ENCODE measurements around the gene UMODL1. TPM values are rescaled to one million over a fixed set of nuclear protein-coding genes. Genes with fewer than 3 reads are reported as not detected.

The UMODL1 gene
- total RNA-seq, 3 donors from 2014 or later: 0.14 to 0.90 (median 0.16) TPM

DNA sequence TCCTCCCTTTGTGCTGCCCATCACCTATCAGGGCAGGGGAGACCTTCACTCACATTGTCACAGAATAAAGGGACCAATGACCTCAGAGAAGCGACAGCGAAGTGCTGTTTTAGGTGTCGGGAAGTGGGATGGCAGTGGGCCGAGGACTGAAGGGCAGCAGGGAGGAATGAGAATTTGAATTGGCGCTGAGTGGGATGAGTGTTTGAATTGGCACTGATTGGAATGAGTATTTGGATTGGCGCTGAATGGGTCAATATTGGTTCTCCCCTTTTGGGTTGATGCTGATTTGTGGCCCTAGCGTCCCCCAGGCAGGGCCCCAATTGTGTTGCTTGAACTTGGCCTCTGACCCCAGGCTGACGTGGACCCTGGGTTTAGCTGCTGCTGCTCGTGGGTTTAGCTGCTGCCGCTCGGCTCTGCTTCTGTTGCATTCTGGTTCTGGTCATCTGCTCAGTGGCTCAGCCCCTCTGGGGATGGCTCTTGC, 12.4 kb upstream of the UMODL1 start:
- Histone ChIP-seq H3K9me3 (no peaks in the 10 kb centered on the region), H3K36me3 (ENCODE audit: low read depth) (no peaks in the 10 kb centered on the region), H3K4me1 (ENCODE audit: low read depth) (peaks cover 36% of the 10 kb centered on the region), H3K4me3 (no peak overlapping the region)
- intact Hi-C loops (cut with DNase I, micrococcal nuclease): no loop called here
- DNase-seq: peak in 1 of 3 donors; percentile 25
- TF ChIP-seq, protein P1, sequence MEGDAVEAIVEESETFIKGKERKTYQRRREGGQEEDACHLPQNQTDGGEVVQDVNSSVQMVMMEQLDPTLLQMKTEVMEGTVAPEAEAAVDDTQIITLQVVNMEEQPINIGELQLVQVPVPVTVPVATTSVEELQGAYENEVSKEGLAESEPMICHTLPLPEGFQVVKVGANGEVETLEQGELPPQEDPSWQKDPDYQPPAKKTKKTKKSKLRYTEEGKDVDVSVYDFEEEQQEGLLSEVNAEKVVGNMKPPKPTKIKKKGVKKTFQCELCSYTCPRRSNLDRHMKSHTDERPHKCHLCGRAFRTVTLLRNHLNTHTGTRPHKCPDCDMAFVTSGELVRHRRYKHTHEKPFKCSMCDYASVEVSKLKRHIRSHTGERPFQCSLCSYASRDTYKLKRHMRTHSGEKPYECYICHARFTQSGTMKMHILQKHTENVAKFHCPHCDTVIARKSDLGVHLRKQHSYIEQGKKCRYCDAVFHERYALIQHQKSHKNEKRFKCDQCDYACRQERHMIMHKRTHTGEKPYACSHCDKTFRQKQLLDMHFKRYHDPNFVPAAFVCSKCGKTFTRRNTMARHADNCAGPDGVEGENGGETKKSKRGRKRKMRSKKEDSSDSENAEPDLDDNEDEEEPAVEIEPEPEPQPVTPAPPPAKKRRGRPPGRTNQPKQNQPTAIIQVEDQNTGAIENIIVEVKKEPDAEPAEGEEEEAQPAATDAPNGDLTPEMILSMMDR (IDR thresholded peaks at IDR 0.05): no peak
- no peak for ATAC-seq

DNA sequence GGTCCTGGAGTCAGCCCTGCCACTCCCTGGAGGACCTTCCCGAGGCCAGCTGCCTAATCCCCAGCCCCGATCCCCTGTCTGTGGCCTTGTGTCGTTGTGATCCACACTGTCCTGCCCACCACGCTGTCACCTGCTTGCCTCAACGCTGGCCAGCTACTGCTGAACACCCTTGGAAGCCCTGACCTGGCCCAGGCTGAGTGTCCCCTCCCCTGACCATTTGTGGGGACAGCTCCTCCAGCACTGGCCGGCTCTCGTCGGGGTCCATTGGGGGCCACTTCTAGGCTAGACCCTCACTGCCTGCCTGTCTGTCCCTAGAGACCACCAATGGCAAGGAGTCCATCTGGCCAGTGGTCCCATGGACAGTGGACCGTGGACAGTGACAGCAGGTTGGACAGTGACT, 12.0 kb upstream of the UMODL1 start:
- DNase-seq: peak in 1 of 3 donors; percentile 33
- no peaks in the 10 kb centered on the region for H3K36me3 ChIP-seq (ENCODE audit: low read depth)
- ATAC-seq: no peak
- TF ChIP-seq, protein P1 (IDR thresholded peaks at IDR 0.05): no peak
- no peaks in the 10 kb centered on the region for H3K9me3 ChIP-seq
- intact Hi-C loops (cut with DNase I, micrococcal nuclease): no loop called here
- no peak overlapping the region for H3K4me3 ChIP-seq
- H3K4me1 ChIP-seq (ENCODE audit: low read depth): peaks cover 41% of the 10 kb centered on the region

DNA sequence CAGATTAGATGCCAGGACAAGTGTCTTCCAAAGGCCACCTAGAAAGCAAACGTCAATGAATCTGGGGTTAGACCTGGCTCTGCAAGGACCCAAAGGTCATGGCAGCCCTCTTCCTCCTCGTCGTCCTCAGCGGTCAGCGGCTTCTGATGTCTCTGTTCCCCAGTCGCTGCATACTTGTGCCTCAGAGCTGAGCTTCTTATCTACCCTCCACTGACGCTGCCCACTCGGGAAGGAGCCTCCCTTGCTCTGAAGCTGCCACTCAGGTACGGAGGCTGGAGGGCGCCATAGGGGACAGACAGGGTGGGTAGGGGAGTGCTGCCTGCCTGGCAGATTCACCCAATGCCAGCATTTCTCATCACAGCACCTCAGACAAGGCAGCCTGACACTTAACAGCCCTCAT, 11.4 kb upstream of the UMODL1 start:
- TF ChIP-seq, protein P1 (IDR thresholded peaks at IDR 0.05): no peak
- Histone ChIP-seq H3K36me3 (ENCODE audit: low read depth) (no peaks in the 10 kb centered on the region), H3K9me3 (no peaks in the 10 kb centered on the region), H3K4me3 (no peak overlapping the region), H3K4me1 (ENCODE audit: low read depth) (peaks cover 42% of the 10 kb centered on the region)
- intact Hi-C loops (cut with DNase I, micrococcal nuclease): no loop called here
- DNase-seq (peak in 1 of 3 donors; percentile 30), ATAC-seq (no peak)

DNA sequence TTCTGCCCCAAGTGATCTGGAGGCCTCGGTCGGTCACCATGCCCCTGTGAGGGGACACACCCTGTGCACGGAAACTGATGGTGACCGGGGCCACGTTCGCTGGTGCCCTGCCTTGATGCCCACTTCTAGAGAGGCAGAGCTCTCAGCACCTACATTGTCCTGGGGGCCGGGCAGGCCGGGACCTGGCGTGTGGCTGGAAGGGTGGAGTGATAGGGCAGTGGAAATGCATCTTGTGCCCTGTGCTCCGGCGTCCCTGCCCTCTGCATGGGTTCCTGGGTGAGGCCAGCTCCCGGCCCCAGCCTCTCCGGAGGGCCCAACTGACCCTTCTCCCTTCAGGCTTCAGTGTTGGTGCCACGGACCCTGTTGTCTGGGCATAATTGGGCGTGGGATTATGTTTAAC, 11.0 kb upstream of the UMODL1 start:
- Histone ChIP-seq H3K36me3 (ENCODE audit: low read depth) (no peaks in the 10 kb centered on the region), H3K4me3 (no peak overlapping the region), H3K9me3 (no peaks in the 10 kb centered on the region), H3K4me1 (ENCODE audit: low read depth) (peaks cover 42% of the 10 kb centered on the region)
- ATAC-seq (no peak), DNase-seq (peak in 2 of 3 donors; percentile 31 to 49)
- TF ChIP-seq, protein P1 (IDR thresholded peaks at IDR 0.05): no peak
- intact Hi-C loops (cut with DNase I, micrococcal nuclease): no loop called here

DNA sequence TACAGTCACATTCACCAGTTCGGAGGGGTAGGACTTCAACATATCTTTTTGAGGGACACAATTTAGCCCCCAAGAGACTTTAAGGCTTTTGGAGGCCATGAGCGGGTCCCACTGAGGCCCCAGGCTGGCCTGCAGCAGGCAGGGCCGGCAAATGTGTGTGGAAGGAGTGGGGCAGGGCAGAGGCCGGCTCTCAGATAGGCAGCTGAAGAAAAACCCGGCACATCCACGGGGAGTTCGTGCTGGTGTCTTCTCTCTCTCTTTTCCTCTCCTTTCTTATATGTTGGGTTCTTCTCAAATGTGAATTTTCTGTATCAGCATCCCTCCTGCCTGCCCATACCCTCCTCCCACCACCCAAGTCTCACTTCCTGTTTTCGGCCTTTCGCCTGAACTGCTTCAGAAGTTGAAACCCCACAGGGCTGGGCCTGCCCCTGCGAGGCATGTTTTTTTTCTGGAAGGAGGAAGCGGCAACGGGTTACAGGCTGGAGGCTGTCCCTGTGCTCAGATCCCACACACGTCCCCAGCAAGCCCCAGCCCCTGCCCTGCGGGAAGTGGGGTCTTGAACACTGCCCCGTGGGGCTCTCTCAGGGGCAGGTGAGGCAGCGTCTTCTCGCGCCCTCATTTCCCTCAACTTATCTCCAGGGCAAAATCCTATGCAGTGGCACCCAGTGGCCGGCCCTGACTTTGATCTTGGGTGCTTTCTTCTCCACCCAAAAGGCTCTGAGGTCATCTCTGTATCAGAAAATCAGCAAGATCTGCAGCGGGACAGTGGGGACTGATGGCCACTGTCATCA, 9.7 kb upstream of the UMODL1 start:
- TF ChIP-seq, protein P1 (IDR thresholded peaks at IDR 0.05): no peak
- H3K4me3 ChIP-seq: no peak overlapping the region
- no peaks in the 10 kb centered on the region for H3K36me3 ChIP-seq (ENCODE audit: low read depth)
- peak; percentile 4 for ATAC-seq
- intact Hi-C loops (cut with DNase I, micrococcal nuclease): no loop called here
- H3K9me3 ChIP-seq: no peaks in the 10 kb centered on the region
- peaks cover 37% of the 10 kb centered on the region for H3K4me1 ChIP-seq (ENCODE audit: low read depth)
- DNase-seq: peak; percentile 52 to 75 (median 56)

Measured in mucosa of descending colon (tissue), 3 donors.